Activated naive CD4-positive, alpha-beta T cell treated with anti-CD3 and anti-CD28 coated beads for 36 hours (primary cell): ENCODE data around the gene CCPG1. TPM values are rescaled to one million over a fixed set of nuclear protein-coding genes. Genes with fewer than 3 reads are reported as not detected.

Experiments
- microRNA-seq: library from miRNA; unstranded; fragments of <30 nt; microRNA quantifications from one replicate; pipeline ENCODE4 v1.2.0, GENCODE V29; 2022; ENCODE audit warnings: borderline microRNAs expressed, borderline replicate concordance
- total RNA-seq, 2 experiments: library from RNA; stranded (reverse); gene quantifications; one replicate each; pipeline ENCODE4 v1.2.3, GENCODE V29; 2021

The CCPG1 gene
- total RNA-seq, 2 experiments from 2014 or later = 9.8 to 11.6 TPM

Small RNA genes lying within 50 kb of the gene (microRNA-seq; reads per million reads assigned to microRNA genes)
- gene MIR628 = 40.6 reads per million, percentile 48 among the genes with 10 or more reads in this experiment

Other genes with a start within 250 kb of the CCPG1 start
- 100 to 1,000 TPM; 201 to 209 TPM for gene RSL24D1, start 211.4 kb downstream of the CCPG1 start, total RNA-seq
- 100 to 1,000 TPM; 119 to 124 TPM for gene RAB27A, start 118.5 kb downstream of the CCPG1 start, total RNA-seq
- 1 to 10 TPM; 7.3 to 9.2 TPM for gene PIGBOS1, start 89.2 kb downstream of the CCPG1 start, total RNA-seq
- 10 to 100 TPM; 13.3 to 13.8 TPM for gene PIGB, start 89.1 kb downstream of the CCPG1 start, total RNA-seq
- gene PIERCE2, start 136 bp upstream of the CCPG1 start, total RNA-seq = under 1 TPM; 0.38 to 0.44 TPM
- under 1 TPM; 0.30 to 0.69 TPM for gene DNAAF4, start 99.9 kb upstream of the CCPG1 start, total RNA-seq
- gene PYGO1, start 180.0 kb upstream of the CCPG1 start, total RNA-seq = not detected